GM23248 (cell line): ENCODE measurements around the gene NRSN2.

Source experiments
- EZH2 ChIP-seq: fragments of 200-600 bp; sonication (generic); IDR thresholded peaks from 2 replicates; pipeline ENCODE4 v1.6.1; 2018; ENCODE audit warnings: antibody characterized with exemption, mild to moderate bottlenecking; ENCODE audit not compliant: insufficient read depth, poor library complexity, severe bottlenecking
- EZH2phosphoT487 ChIP-seq: fragments of 200-600 bp; sonication (generic); IDR thresholded peaks from 2 replicates; pipeline ENCODE4 v1.6.1; 2018; ENCODE audit warnings: antibody characterized with exemption, moderate library complexity, mild to moderate bottlenecking, low read depth; ENCODE audit not compliant: insufficient read depth

DNA sequence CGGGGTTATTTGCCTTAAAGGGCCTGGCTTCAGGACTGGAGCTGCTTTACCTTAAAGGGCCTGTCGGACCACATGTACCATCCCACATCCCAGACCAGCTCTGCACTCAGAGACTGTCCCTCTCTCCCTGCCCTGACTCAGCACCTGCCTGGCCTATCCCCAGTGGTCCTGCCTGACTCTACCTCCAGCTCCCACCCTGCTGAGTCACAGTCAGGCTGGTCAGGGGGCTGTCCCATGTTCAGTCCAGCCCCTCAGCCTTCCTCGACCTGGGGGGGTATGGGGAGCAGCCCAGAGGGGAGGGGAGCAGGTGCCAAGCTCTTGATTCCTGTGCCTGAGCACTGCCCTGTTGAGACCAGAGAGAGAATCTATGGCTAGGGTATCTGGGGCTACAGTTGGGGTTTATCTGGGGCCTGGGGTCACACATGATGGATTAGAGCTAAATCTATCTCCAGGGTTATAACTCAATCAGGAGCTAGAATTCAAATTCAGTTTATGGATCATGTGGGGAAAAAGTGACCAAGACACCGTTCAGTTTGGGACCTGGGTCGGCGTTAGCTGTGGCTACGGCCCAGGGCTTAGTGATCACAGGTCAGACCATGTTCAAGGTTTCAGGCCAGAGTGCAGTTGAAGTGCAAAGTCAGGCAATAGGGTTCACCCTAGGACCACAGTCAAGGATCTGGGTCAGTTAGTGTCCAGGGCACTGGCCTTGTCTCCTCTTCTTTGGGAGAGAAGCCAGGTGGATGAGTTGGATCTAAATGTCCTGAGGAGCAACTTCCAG, 24.3 kb downstream of the NRSN2 start:
- TF ChIP-seq EZH2phosphoT487 (no peak), EZH2 (no peak)
